ENCODE measurements around the gene GGT6. TPM values are rescaled to one million over a fixed set of nuclear protein-coding genes. Genes with fewer than 3 reads are reported as not detected.

GGT6 gene
- polyA plus RNA-seq, 3 donors: not detected

- H3K4me1 ChIP-seq (ENCODE audit: control insufficient read depth in 1 of 2, insufficient read depth in 2 of 2, low read length in 2 of 2): peaks cover 20 to 22% of the 10 kb centered on the region in 2 donors
- H3K27ac Mint-ChIP-seq: peak overlapping the region in 1 of 7 donors; percentile 36
- H3K9me3 Mint-ChIP-seq: no peaks in the 10 kb centered on the region
- no peak overlapping the region for H3K27ac ChIP-seq (ENCODE audit: low read depth in 1 of 2, low read length in 2 of 2)
- 22% methylated on average over 5 of the region's 11 CpGs for WGBS (ENCODE audit: insufficient coverage)
- intact Hi-C loops (cut with micrococcal nuclease): no loop called here
- no peak overlapping the region for H3K4me3 ChIP-seq (replicated peaks in 1 of 3; ENCODE audit: low read depth in 2 of 3, low read length in 3 of 3)
- no peak overlapping the region for H3K9ac ChIP-seq (ENCODE audit: insufficient read depth, low read length, poor library complexity, severe bottlenecking)
- no peaks in the 10 kb centered on the region for H3K36me3 ChIP-seq (replicated peaks in 1 of 2; ENCODE audit: control insufficient read depth in 1 of 2, insufficient read depth in 2 of 2, low read length in 2 of 2)
- H3K4me3 Mint-ChIP-seq: peak overlapping the region in 1 of 2 donors; percentile 12
- TF ChIP-seq, protein P1, sequence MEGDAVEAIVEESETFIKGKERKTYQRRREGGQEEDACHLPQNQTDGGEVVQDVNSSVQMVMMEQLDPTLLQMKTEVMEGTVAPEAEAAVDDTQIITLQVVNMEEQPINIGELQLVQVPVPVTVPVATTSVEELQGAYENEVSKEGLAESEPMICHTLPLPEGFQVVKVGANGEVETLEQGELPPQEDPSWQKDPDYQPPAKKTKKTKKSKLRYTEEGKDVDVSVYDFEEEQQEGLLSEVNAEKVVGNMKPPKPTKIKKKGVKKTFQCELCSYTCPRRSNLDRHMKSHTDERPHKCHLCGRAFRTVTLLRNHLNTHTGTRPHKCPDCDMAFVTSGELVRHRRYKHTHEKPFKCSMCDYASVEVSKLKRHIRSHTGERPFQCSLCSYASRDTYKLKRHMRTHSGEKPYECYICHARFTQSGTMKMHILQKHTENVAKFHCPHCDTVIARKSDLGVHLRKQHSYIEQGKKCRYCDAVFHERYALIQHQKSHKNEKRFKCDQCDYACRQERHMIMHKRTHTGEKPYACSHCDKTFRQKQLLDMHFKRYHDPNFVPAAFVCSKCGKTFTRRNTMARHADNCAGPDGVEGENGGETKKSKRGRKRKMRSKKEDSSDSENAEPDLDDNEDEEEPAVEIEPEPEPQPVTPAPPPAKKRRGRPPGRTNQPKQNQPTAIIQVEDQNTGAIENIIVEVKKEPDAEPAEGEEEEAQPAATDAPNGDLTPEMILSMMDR (IDR thresholded peaks at IDR 0.05): no peak
- no peak for DNase-seq
- peaks cover 9 to 21% (median 10%) of the 10 kb centered on the region in 3 donors for H3K27me3 Mint-ChIP-seq (ENCODE audit: low read depth in 3 of 3)
- H3K9me3 ChIP-seq (replicated peaks in 1 of 2; ENCODE audit: control insufficient read depth in 1 of 2, insufficient read depth in 1 of 2, low read length in 2 of 2): no peaks in the 10 kb centered on the region
- H3K4me2 ChIP-seq (replicated peaks; ENCODE audit: extremely low read depth, low read length, poor library complexity, severe bottlenecking): no peak overlapping the region
- no peaks in the 10 kb centered on the region for H4K20me1 ChIP-seq (ENCODE audit: insufficient read depth, low read length)
- peaks cover 28% of the 10 kb centered on the region for H3K4me1 Mint-ChIP-seq
- no peaks in the 10 kb centered on the region for H3K79me2 ChIP-seq (ENCODE audit: insufficient read depth, low read length)
- H3K27me3 ChIP-seq (ENCODE audit: control insufficient read depth in 2 of 2, insufficient read depth in 2 of 2, low read length in 2 of 2): no peaks in the 10 kb centered on the region
- H3K36me3 Mint-ChIP-seq: no peaks in the 10 kb centered on the region
- no peak overlapping the region for H2AFZ ChIP-seq (ENCODE audit: insufficient read depth, low read depth, low read length, poor library complexity, severe bottlenecking)
These were observed 49.8 kb downstream of the GGT6 start for GRCh38 chr17:4510618-4510941.

- H3K36me3 Mint-ChIP-seq: no peaks in the 10 kb centered on the region
- WGBS (ENCODE audit: insufficient coverage): 11% methylated on average over 18 of the region's 21 CpGs
- Histone ChIP-seq H3K36me3 (replicated peaks in 1 of 2; ENCODE audit: control insufficient read depth in 1 of 2, insufficient read depth in 2 of 2, low read length in 2 of 2) (no peaks in the 10 kb centered on the region), H2AFZ (ENCODE audit: insufficient read depth, low read depth, low read length, poor library complexity, severe bottlenecking) (peak overlapping the region; percentile 6), H3K4me3 (replicated peaks in 1 of 3; ENCODE audit: low read depth in 2 of 3, low read length in 3 of 3) (no peak overlapping the region), H4K20me1 (ENCODE audit: insufficient read depth, low read length) (no peaks in the 10 kb centered on the region), H3K4me1 (ENCODE audit: control insufficient read depth in 1 of 2, insufficient read depth in 2 of 2, low read length in 2 of 2) (peaks cover 20 to 22% of the 10 kb centered on the region in 2 donors), H3K27ac (ENCODE audit: low read depth in 1 of 2, low read length in 2 of 2) (no peak overlapping the region), H3K79me2 (ENCODE audit: insufficient read depth, low read length) (no peaks in the 10 kb centered on the region), H3K9me3 (replicated peaks in 1 of 2; ENCODE audit: control insufficient read depth in 1 of 2, insufficient read depth in 1 of 2, low read length in 2 of 2) (no peaks in the 10 kb centered on the region), H3K9ac (ENCODE audit: insufficient read depth, low read length, poor library complexity, severe bottlenecking) (no peak overlapping the region), H3K27me3 (ENCODE audit: control insufficient read depth in 2 of 2, insufficient read depth in 2 of 2, low read length in 2 of 2) (no peaks in the 10 kb centered on the region), H3K4me2 (replicated peaks; ENCODE audit: extremely low read depth, low read length, poor library complexity, severe bottlenecking) (no peak overlapping the region)
- H3K27me3 Mint-ChIP-seq (ENCODE audit: low read depth in 3 of 3): peaks cover 10 to 23% (median 10%) of the 10 kb centered on the region in 3 donors
- no peak for DNase-seq
- intact Hi-C loops (cut with micrococcal nuclease): no loop called here
- peaks cover 28% of the 10 kb centered on the region for H3K4me1 Mint-ChIP-seq
- no peaks in the 10 kb centered on the region for H3K9me3 Mint-ChIP-seq
- TF ChIP-seq, protein P1 (IDR thresholded peaks at IDR 0.05): no peak
- peak overlapping the region in 1 of 2 donors; percentile 51 for H3K4me3 Mint-ChIP-seq
- H3K27ac Mint-ChIP-seq: peak overlapping the region in 1 of 7 donors; percentile 72
These were observed 50.3 kb downstream of the GGT6 start for GRCh38 chr17:4509923-4510617.

Data from CD14-positive monocyte (primary cell).